COLO829 (cell line): ENCODE measurements around the gene PITX1.
"Not testable (repeated sequence)": the region's sequence is repeated elsewhere in the genome, so short reads cannot be mapped to it uniquely, and the experiment has no call there.

Source experiments
- DNase-seq: peaks from one replicate; pipeline ENCODE4 v3.0.0; 2012; ENCODE audit warnings: low spot score

PITX1 gene

DNA sequence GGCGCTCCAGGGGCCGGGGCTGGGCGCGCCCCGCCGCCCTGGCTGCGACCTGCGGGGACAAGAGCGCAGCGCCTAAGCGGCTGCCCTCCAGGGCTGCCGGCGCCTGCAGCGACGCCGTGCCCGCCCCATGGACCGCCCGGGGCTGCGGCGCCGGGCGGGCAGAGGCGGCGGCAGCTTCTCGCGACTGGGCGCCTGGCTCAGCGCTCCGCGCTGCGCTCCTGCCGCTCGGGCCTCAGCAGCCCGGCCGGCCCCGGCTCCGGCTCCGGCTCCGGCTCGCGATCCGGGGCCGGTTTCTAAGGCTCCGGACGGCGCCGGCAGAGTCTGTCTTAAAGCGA is at the start of gene PITX1:
PITX1 (minus strand) TSS at position 328 of the 335 bp plus-strand sequence. CDS start 347 bp downstream, outside the sequence.
- DNase-seq, result no peak

DNA sequence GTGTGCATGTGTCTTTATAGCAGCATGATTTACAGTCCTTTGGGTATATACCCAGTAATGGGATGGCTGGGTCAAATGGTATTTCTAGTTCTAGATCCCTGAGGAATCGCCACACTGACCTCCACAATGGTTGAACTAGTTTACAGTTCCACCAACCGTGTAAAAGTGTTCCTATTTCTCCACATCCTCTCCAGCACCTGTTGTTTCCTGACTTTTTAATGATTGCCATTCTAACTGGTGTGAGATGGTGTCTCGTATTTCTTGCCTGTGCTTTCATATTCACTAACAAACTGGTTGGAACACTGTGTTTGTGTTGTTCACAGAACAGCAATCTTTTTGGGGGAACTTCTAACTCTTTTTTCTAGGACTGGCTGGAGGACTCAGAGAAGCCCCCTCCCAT is 49.3 kb upstream of the PITX1 start:
- not testable (repeated sequence) for DNase-seq

- no peak for DNase-seq
Observed at GRCh38 chr5:135081240-135081639, 47.2 kb upstream of the PITX1 start.

- DNase-seq, result no peak
Observed at GRCh38 chr5:135079760-135080159, 45.7 kb upstream of the PITX1 start.

- DNase-seq, result no peak
Observed at GRCh38 chr5:135079099-135079681, 45.2 kb upstream of the PITX1 start.

GRCh38 chr5:135076801-135077200 is 42.8 kb upstream of the PITX1 start:
- no peak for DNase-seq

GRCh38 chr5:135076051-135076491 is 42.0 kb upstream of the PITX1 start:
- no peak for DNase-seq

GRCh38 chr5:135075621-135076020 is 41.6 kb upstream of the PITX1 start:
- no peak for DNase-seq

DNA sequence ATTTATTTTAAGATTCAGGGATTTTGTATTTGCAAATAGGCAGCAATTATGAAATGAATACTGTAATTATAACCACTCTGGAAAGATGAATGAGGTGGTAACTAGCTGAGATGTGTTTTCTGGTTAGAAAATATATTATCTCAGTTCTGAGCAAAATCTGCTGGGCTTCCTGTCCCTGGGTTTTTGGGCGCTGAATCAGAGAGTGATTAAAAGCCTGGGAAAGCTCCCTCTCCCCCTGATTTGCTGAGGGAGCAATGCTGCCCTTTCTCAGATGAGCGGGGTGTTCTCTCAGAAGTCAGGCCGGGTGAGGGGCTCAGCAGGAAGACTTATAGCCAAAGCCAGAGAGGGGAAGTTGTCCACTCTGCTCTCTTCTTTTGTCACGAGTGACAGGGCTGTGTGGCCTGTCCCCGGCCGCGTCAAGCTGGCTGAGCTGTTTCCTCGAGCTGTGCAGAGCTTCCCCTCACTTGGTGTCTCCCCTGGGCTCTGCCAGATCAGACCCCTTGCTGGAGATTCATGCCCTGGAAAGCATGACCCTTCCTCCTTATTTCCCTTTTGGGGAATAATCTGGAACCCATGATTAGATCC is 39.8 kb upstream of the PITX1 start:
- DNase-seq, result no peak

- no peak for DNase-seq
Observed at GRCh38 chr5:135072387-135073281, 38.6 kb upstream of the PITX1 start.

DNA sequence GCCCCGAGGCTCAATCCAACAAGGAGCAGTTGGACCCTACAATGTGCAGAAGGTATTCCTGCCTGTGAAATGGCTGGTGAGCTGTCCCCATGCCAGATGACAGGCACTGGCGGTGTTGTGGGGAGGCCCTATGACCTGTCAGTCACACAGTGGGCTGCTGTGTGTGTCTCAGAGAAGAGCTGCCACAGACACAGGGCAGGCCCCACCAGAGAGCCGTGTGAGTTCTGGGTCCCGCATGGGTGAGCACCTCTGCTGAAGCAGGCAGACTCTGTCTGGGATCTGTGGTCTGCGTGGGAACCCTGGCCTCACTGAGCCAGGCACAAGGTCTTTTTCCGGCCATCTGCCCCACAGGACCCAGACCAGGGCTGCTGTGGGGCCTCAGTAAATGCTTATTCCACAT is 37.3 kb upstream of the PITX1 start:
- no peak for DNase-seq

GRCh38 chr5:135069895-135070657 is 36.0 kb upstream of the PITX1 start:
- no peak for DNase-seq

DNA sequence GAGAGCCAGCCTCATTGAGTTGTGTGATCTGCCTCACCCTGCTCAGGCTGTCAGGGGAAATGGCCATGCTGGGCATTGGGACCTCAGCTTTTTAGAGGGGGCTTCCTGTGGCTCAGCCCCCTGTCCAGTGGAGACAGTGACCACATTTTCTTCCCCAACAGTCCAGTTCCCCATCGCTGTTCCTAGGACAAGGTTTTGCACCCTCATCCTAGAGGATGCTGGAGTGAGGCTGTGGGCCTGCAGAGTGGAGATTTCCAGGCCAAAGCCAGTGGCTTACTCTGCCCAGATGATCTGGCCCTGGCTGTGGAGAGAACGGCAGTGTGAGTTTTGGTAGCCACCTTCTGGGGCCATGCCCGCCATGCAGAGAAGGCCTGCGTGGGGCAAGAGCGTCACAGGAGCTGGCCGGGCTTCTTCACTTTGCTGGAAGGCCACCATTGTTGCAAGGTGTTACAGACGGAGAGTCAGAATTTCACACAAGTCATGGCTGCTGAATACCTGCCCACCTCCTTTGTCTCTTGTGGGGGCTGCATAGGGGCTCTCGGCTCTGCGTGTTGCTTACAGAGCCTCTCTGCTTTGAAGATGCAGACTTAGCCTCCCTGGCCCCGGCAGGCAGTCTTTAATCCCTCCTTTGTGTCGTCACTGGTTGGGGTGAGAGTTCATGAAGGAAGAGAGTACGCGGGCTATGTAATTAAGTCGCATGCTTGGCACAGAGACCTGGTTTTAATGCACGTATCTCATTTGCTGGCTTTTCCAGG is 35.2 kb upstream of the PITX1 start:
- no peak for DNase-seq

- no peak for DNase-seq
Observed at GRCh38 chr5:135067587-135067986, 33.6 kb upstream of the PITX1 start.

GRCh38 chr5:135066781-135067180 is 32.8 kb upstream of the PITX1 start:
- DNase-seq, result no peak

DNA sequence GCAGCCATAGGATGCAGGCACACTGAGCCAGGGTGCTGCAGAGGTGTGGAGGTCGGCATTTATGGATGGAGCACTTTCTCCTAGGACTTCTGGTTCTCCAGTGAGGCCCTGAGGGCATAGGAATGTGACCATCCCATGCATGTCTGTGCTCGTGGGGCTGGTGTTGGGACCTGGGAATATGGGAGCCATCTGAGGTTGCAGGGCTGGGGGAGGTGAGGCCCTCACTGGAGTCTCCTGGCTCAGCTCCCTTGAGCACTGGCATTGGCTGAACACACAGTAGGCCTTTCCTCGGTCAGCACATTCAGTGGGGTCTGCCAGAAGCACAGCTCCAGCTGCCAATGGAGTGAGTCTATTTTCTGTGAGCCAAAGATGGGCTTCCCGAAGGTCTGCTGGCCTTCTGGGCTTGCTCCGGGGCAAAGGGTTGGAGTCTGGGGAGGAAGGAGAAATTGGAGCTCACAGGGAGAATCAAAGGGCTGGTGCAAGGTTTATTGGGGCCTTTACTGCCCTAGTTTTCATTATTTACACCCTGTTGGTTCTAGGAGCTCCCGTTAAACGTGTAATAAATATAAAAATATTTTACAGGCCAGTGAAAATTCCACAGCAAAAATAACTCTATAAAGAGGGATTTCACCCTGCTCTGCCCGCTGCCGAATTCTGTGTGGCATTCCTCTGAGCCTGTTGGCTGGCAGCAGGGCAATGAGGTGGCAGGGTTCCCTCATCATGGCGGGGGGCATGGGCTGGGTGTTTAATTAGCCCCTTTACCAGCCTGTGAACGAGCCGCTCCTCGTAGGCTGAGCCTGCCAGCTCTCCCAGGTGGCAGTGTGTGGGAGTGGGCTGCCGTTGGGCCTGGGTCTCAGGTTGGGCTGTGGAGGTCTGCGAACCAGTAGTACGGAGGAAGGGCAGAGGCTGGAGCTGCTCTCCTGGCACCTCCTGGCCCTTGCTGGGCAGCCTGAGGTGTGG is 31.6 kb upstream of the PITX1 start:
- no peak for DNase-seq

DNA sequence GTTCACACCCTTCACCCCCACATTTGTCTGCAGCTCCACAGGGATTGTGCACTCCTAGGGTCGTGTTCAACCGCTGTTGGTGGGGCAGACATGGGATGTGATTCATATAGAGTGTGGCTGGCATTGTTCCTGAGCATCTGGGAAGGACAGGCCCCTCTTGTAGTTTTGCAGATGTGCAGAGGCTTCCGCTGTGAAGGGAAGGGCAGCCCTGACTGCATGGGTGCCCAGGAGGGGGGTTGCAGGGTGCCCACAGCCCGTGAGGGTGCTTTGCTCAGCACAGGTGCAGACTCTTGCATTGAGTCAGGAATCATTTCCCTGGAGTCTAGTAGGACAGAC is 30.2 kb upstream of the PITX1 start:
- no peak for DNase-seq

GRCh38 chr5:135063511-135064234 is 29.6 kb upstream of the PITX1 start:
- no peak for DNase-seq

DNA sequence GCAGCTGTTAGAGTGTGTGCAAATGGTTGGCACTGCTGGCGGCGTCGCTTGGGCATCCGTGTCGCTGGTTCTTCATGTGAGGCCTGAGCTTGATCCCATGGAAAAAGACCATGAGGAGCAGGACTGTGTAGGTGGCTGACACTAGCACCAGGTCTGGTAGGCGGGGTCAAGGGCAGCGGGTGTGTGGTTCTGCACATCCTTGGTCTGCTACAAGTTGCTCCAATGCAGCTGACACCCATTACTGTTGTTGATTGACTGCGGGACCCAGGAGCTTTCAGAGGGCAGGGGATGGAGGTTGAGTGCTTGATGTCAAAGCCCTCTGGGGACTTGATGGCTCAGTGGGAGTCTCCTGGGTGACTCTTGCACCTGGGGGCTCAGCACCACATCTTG is 29.0 kb upstream of the PITX1 start:
- no peak for DNase-seq
